ENCODE data around the gene ZNF362. TPM values are rescaled to one million over a fixed set of nuclear protein-coding genes. Genes with fewer than 3 reads are reported as not detected.

ZNF362 gene
- total RNA-seq, 1 donor from 2014 or later = 32.4 TPM

- no peaks in the 10 kb centered on the region for H3K36me3 ChIP-seq
- DNase-seq = no peak
- H3K4me3 ChIP-seq = no peak overlapping the region
- no peaks in the 10 kb centered on the region for H3K27me3 ChIP-seq (ENCODE audit: low read depth)
- TF ChIP-seq CTCF (IDR thresholded peaks at IDR 0.05; ENCODE audit: borderline replicate concordance) = no peak
- peaks cover 87% of the 10 kb centered on the region for H3K4me1 ChIP-seq
- H3K27ac ChIP-seq (replicated peaks) = peak overlapping the region; percentile 61
- no peaks in the 10 kb centered on the region for H3K9me3 ChIP-seq (replicated peaks)
- intact Hi-C loops (cut with micrococcal nuclease) = no loop called here
Observed at GRCh38 chr1:33260439-33260838, 4.1 kb downstream of the ZNF362 start.

GRCh38 chr1:33261344-33261743 is 5.1 kb downstream of the ZNF362 start:
- Histone ChIP-seq H3K4me1 (peaks cover 92% of the 10 kb centered on the region), H3K27ac (replicated peaks) (peak overlapping the region; percentile 61), H3K36me3 (peaks cover 4% of the 10 kb centered on the region), H3K27me3 (ENCODE audit: low read depth) (no peaks in the 10 kb centered on the region), H3K4me3 (no peak overlapping the region), H3K9me3 (replicated peaks) (no peaks in the 10 kb centered on the region)
- intact Hi-C loops (cut with micrococcal nuclease) = no loop called here
- DNase-seq = no peak
- no peak for TF ChIP-seq CTCF (IDR thresholded peaks at IDR 0.05; ENCODE audit: borderline replicate concordance)

GRCh38 chr1:33263890-33264504 is 7.7 kb downstream of the ZNF362 start:
- Histone ChIP-seq H3K27me3 (ENCODE audit: low read depth) (no peaks in the 10 kb centered on the region), H3K4me1 (peaks cover 95% of the 10 kb centered on the region), H3K36me3 (peaks cover 4% of the 10 kb centered on the region), H3K9me3 (replicated peaks) (no peaks in the 10 kb centered on the region), H3K4me3 (no peak overlapping the region), H3K27ac (replicated peaks) (peak overlapping the region; percentile 62)
- DNase-seq = no peak
- no peak for TF ChIP-seq CTCF (IDR thresholded peaks at IDR 0.05; ENCODE audit: borderline replicate concordance)
- intact Hi-C loops (cut with micrococcal nuclease) = no loop called here

- intact Hi-C loops (cut with micrococcal nuclease) = no loop called here
- H3K36me3 ChIP-seq = peaks cover 4% of the 10 kb centered on the region
- no peak for TF ChIP-seq CTCF (IDR thresholded peaks at IDR 0.05; ENCODE audit: borderline replicate concordance)
- H3K27ac ChIP-seq (replicated peaks) = peak overlapping the region; percentile 62
- H3K27me3 ChIP-seq (ENCODE audit: low read depth) = no peaks in the 10 kb centered on the region
- no peak for DNase-seq
- H3K4me1 ChIP-seq = peaks cover 94% of the 10 kb centered on the region
- H3K9me3 ChIP-seq (replicated peaks) = no peaks in the 10 kb centered on the region
- H3K4me3 ChIP-seq = no peak overlapping the region
Observed at GRCh38 chr1:33265780-33266605, 9.7 kb downstream of the ZNF362 start.

DNA sequence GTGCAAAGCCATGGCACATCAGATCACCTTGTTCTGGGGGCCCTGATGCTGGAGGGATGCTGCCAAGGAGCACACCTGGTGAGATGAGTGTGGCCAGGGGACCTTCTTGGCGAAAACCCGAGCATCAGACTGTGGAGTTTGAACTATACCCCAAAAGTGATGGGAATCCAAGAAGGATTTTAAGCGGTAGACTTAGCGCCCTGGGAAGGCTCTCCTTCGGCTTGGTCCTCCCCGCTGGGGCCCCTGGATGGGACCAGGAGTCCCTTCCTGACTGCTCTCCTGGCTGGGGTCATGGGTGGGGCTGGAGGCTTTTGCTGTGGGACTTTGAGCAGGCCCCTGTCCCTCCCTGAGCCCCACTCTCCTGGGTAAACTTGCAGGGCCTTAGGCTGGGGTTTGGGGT is 10.5 kb downstream of the ZNF362 start:
- H3K4me1 ChIP-seq = peaks cover 94% of the 10 kb centered on the region
- peaks cover 4% of the 10 kb centered on the region for H3K36me3 ChIP-seq
- H3K4me3 ChIP-seq = no peak overlapping the region
- TF ChIP-seq CTCF (IDR thresholded peaks at IDR 0.05; ENCODE audit: borderline replicate concordance) = no peak
- intact Hi-C loops (cut with micrococcal nuclease) = no loop called here
- no peak for DNase-seq
- H3K27ac ChIP-seq (replicated peaks) = no peak overlapping the region
- no peaks in the 10 kb centered on the region for H3K27me3 ChIP-seq (ENCODE audit: low read depth)
- no peaks in the 10 kb centered on the region for H3K9me3 ChIP-seq (replicated peaks)

Measured in left ventricle myocardium inferior (tissue), 1 donor.